ENCODE measurements around the gene ACTN1.

Gene ACTN1

DNA sequence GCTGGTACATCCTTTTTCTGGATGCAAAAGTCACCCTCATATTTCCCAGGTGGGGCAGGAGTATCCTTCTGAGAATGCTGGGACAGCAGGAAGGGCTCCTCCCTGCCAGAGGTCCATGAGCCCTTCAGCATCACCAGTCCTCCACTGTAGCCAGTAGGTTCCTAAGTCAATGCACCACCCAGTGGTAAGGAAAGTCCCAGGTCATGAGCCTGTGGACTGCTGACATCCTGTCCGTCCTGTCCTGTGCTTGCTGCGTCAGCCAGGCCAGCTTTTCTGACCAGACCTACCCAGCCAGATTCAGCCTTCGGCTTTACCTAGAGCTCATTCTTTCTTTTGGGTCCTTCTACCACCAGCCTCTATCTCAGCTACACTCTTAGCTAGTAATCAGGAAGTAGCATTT lies 23.0 kb upstream of the ACTN1 start:
- no peaks in the 10 kb centered on the region for H3K36me3 Mint-ChIP-seq
- H3K27me3 Mint-ChIP-seq = peaks cover 48% of the 10 kb centered on the region
- no peaks in the 10 kb centered on the region for H3K9me3 Mint-ChIP-seq
- H3K4me1 Mint-ChIP-seq = no peaks in the 10 kb centered on the region
- no peak for ATAC-seq
- no peak overlapping the region for H3K27ac Mint-ChIP-seq
- H3K4me3 Mint-ChIP-seq = no peak overlapping the region

DNA sequence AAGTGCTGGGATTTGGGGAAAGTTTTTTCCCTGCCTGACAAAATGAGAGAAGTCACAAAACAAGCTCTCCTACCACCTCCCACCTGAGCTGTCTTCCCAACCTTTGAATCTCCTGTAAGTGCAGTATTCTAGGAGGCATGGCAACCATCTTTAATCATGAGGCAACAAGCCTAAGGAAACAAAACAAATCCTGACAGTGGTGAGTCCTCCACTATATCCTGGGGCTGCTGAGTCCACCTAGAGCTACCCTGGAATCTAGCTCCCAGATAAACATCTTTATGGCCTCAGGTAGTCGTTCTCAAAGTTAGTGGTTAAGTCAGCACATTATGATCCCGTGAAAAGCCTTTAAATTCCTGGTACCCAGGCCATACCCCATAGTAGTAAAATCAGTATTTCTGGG lies 22.3 kb upstream of the ACTN1 start:
- H3K27me3 Mint-ChIP-seq = peaks cover 48% of the 10 kb centered on the region
- H3K4me1 Mint-ChIP-seq = no peaks in the 10 kb centered on the region
- no peak overlapping the region for H3K27ac Mint-ChIP-seq
- no peaks in the 10 kb centered on the region for H3K36me3 Mint-ChIP-seq
- no peak for ATAC-seq
- H3K9me3 Mint-ChIP-seq = no peaks in the 10 kb centered on the region
- H3K4me3 Mint-ChIP-seq = no peak overlapping the region

- no peak overlapping the region for H3K4me3 Mint-ChIP-seq
- H3K4me1 Mint-ChIP-seq = no peaks in the 10 kb centered on the region
- H3K27ac Mint-ChIP-seq = no peak overlapping the region
- peaks cover 3% of the 10 kb centered on the region for H3K9me3 Mint-ChIP-seq
- H3K27me3 Mint-ChIP-seq = peaks cover 48% of the 10 kb centered on the region
- H3K36me3 Mint-ChIP-seq = no peaks in the 10 kb centered on the region
- no peak for ATAC-seq
These were observed 19.0 kb upstream of the ACTN1 start for GRCh38 chr14:68998062-68998461.

DNA sequence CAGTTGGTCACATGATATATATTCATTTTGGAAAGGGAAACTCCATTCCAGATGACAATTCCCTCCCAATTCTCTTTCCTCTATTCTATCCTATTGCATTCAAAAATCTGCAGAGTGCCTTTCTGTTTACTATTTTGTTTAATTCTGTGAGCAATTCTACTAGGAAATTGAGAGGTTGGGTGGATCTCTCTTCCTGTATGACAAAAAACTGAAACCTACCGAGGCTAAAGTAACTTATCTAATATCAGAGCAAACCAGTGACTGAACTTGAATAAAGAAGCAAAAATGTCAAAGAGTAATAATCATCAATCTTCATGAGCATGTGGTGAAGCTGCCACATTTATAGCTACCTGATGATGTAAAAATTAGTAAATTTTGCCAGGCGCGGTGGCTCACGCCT lies 16.6 kb upstream of the ACTN1 start:
- Mint-ChIP-seq H3K27me3 (peaks cover 50% of the 10 kb centered on the region), H3K4me3 (no peak overlapping the region), H3K36me3 (no peaks in the 10 kb centered on the region), H3K27ac (no peak overlapping the region), H3K9me3 (peaks cover 3% of the 10 kb centered on the region), H3K4me1 (no peaks in the 10 kb centered on the region)
- ATAC-seq = no peak

- Mint-ChIP-seq H3K9me3 (peaks cover 3% of the 10 kb centered on the region), H3K27me3 (peaks cover 58% of the 10 kb centered on the region), H3K36me3 (no peaks in the 10 kb centered on the region), H3K4me3 (no peak overlapping the region), H3K27ac (no peak overlapping the region), H3K4me1 (no peaks in the 10 kb centered on the region)
- ATAC-seq = no peak
These were observed 15.0 kb upstream of the ACTN1 start for GRCh38 chr14:68994056-68994455.

DNA sequence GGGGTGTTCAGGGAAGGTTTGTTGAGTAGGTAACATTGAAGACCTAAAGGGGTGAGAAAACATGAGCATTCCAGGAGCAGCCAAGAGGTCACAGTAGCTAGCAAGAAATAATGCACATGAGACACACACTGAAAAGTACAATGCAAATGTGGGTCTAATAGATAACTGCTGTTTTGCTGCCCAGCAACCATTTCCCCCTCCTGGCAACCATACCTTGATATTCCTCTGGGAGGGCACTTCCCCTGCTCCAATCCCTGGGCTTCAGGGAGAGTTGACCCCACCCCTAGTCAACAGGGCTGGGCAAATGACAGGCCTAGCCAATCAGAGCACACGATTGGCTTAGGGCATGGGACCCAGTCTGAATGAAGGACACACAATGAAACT lies 8.5 kb upstream of the ACTN1 start:
- Mint-ChIP-seq H3K9me3 (no peaks in the 10 kb centered on the region), H3K27me3 (peaks cover 24% of the 10 kb centered on the region), H3K4me1 (no peaks in the 10 kb centered on the region), H3K36me3 (no peaks in the 10 kb centered on the region), H3K4me3 (no peak overlapping the region), H3K27ac (no peak overlapping the region)
- no peak for ATAC-seq

DNA sequence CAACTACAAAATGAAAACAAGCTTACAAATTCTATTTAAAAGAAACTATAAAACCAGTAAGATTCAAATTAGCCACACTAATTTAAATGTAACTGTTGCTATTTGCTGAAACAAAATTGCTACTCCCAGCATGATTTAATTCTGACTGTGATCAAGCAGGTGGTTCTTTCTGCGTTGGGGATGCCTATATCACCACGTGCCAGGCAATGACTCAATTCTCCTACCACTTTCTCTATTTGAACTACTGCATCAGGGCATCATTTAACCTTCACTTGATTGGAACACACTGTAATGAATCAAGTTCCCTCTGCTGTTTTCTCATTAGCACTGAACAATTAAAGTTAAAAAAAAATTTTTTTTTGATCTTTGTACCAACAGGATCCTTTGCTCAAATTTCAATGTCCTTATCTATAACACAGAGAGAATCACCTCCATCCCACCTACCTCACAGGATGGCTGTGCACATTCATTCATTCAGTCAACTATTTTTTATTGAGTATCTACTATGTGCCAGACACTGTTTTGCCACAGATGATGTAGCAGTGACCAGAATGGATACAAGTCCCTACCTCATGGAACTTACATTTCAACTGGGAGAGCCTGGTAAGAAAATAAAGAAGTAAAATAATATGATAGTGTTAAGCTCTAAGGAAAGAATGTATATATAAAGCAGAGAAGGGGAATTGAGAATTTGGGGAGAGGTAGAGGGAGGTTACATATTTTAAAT lies 8.0 kb upstream of the ACTN1 start:
- no peaks in the 10 kb centered on the region for H3K36me3 Mint-ChIP-seq
- H3K9me3 Mint-ChIP-seq = no peaks in the 10 kb centered on the region
- ATAC-seq = no peak
- H3K4me3 Mint-ChIP-seq = no peak overlapping the region
- H3K4me1 Mint-ChIP-seq = no peaks in the 10 kb centered on the region
- H3K27ac Mint-ChIP-seq = no peak overlapping the region
- peaks cover 28% of the 10 kb centered on the region for H3K27me3 Mint-ChIP-seq

GRCh38 chr14:68986225-68986624 lies 7.1 kb upstream of the ACTN1 start:
- H3K4me1 Mint-ChIP-seq = no peaks in the 10 kb centered on the region
- no peak overlapping the region for H3K27ac Mint-ChIP-seq
- no peaks in the 10 kb centered on the region for H3K9me3 Mint-ChIP-seq
- H3K36me3 Mint-ChIP-seq = no peaks in the 10 kb centered on the region
- peaks cover 36% of the 10 kb centered on the region for H3K27me3 Mint-ChIP-seq
- H3K4me3 Mint-ChIP-seq = no peak overlapping the region
- ATAC-seq = no peak

GRCh38 chr14:68984686-68985085 lies 5.6 kb upstream of the ACTN1 start:
- peaks cover 35% of the 10 kb centered on the region for H3K27me3 Mint-ChIP-seq
- H3K9me3 Mint-ChIP-seq = no peaks in the 10 kb centered on the region
- H3K27ac Mint-ChIP-seq = no peak overlapping the region
- H3K4me3 Mint-ChIP-seq = no peak overlapping the region
- no peak for ATAC-seq
- peaks cover 6% of the 10 kb centered on the region for H3K4me1 Mint-ChIP-seq
- no peaks in the 10 kb centered on the region for H3K36me3 Mint-ChIP-seq

DNA sequence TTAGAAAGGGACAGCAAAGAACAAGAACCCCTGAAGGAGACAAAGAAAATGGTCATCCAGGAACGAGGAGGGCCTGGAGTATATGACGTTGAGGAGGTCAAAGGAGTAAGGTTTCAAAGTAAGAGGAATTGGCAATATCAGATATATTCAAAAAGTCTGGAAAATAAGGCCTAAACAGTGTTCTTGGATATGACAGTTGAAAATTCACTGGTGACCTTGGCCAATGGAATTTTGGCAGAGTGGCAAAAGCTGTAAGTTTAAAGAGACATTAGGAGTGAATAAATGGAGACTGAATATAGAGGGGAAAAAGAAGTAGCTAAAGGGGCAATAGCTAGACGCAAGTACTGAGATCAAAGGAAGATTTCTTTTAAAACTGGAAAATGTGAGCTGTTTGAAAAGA lies 4.1 kb upstream of the ACTN1 start:
- Mint-ChIP-seq H3K36me3 (no peaks in the 10 kb centered on the region), H3K4me3 (no peak overlapping the region), H3K9me3 (no peaks in the 10 kb centered on the region), H3K4me1 (peaks cover 6% of the 10 kb centered on the region), H3K27ac (no peak overlapping the region), H3K27me3 (peaks cover 36% of the 10 kb centered on the region)
- no peak for ATAC-seq

- H3K4me3 Mint-ChIP-seq = no peak overlapping the region
- no peak for ATAC-seq
- no peaks in the 10 kb centered on the region for H3K36me3 Mint-ChIP-seq
These were observed 3.5 kb upstream of the ACTN1 start for GRCh38 chr14:68982581-68982980.

DNA sequence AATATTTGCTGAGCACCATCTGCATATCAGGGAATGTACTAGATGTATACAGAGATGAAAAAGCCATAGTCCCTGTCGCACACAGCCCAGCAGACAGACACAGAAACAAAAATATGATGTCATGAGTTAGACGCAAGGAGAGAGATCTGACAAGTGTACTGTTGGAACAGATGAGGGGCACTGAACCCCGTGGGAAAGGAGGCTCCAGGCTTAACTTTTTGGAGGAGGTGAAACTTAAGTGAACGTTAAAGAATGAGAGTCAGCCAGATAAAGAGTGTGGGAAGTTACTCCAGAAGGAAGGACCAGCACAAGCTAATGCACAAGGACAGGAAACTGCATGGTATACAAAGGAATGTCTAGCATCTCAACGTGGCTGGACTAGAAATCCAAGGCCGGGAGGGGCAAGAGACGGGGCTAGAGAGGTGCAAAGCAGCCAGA lies 2.5 kb upstream of the ACTN1 start:
- peaks cover 14% of the 10 kb centered on the region for H3K4me1 Mint-ChIP-seq
- no peaks in the 10 kb centered on the region for H3K36me3 Mint-ChIP-seq
- peaks cover 52% of the 10 kb centered on the region for H3K27me3 Mint-ChIP-seq
- no peak for ATAC-seq
- H3K9me3 Mint-ChIP-seq = no peaks in the 10 kb centered on the region
- no peak overlapping the region for H3K4me3 Mint-ChIP-seq
- H3K27ac Mint-ChIP-seq = no peak overlapping the region

More at GRCh38 chr14:68982581-68982980, 3.5 kb upstream of the ACTN1 start:
- Mint-ChIP-seq H3K27me3 (peaks cover 42% of the 10 kb centered on the region), H3K4me1 (peaks cover 6% of the 10 kb centered on the region), H3K9me3 (no peaks in the 10 kb centered on the region), H3K27ac (no peak overlapping the region)

GRCh38 chr14:68981139-68981538 lies 2.0 kb upstream of the ACTN1 start:
- Mint-ChIP-seq H3K9me3 (no peaks in the 10 kb centered on the region), H3K36me3 (no peaks in the 10 kb centered on the region), H3K27ac (no peak overlapping the region), H3K4me3 (no peak overlapping the region), H3K4me1 (peaks cover 14% of the 10 kb centered on the region), H3K27me3 (peaks cover 56% of the 10 kb centered on the region)
- ATAC-seq = no peak

DNA sequence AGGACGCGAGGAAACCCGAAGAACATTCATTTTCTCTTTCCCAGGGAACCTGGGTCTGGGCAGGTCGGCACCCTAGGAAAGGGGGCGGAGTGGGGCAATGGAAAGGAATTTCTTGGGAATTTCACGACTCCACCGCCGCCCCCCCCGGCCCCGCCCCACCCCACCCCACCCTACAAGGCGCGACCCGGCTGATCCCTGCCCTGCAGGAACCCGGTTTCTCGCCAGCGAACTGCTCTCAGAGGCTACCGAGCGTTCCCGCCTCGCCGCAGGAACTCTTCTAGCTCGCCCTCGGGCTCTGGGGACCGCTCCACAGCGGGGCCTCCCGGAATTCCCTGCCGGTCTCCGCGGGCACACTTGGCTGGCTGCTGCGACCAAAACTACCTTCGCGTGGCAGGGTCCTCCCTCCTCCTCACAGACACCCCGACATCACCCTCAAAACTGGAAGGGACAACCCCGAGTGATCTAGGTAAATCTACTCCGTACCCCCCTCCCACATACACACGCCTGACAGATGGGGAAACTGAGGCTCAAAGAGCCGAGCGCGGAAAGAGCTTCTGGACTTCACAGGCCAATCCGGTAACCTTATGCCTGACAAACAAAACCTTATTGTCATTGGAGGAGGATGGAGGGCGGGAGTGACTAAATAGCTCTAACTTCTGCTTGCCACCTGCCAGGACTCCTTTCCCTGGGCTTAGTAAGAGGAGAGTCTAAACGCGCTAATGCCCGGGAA lies 785 bp upstream of the ACTN1 start:
- Mint-ChIP-seq H3K27me3 (peaks cover 65% of the 10 kb centered on the region), H3K36me3 (no peaks in the 10 kb centered on the region), H3K4me1 (peaks cover 14% of the 10 kb centered on the region), H3K9me3 (no peaks in the 10 kb centered on the region), H3K27ac (no peak overlapping the region), H3K4me3 (peak overlapping the region; percentile 77)
- no peak for ATAC-seq

- Mint-ChIP-seq H3K4me3 (peak overlapping the region; percentile 65), H3K27me3 (peaks cover 70% of the 10 kb centered on the region), H3K4me1 (peaks cover 14% of the 10 kb centered on the region), H3K9me3 (peaks cover 3% of the 10 kb centered on the region), H3K36me3 (no peaks in the 10 kb centered on the region), H3K27ac (no peak overlapping the region)
- ATAC-seq = no peak
These were observed 760 bp downstream of the ACTN1 start for GRCh38 chr14:68978172-68978911.

All from stimulated activated memory B cell treated with anti-CD40 and anti-IgM and Interleukin-4, amounts not matched to agents 10 μg/mL and 1 μg/mL and 100 μg/mL, for 72 hours (primary cell).